Erythroblast (primary cell): ENCODE data around the gene OBSL1.

Source experiments
- GATA1 ChIP-seq: IDR thresholded peaks from 2 replicates; pipeline ENCODE4 v1.6.1; 2011; ENCODE audit warnings: low read depth, mild to moderate bottlenecking, control low read depth, low read length, moderate library complexity
- POLR2A ChIP-seq: IDR thresholded peaks from 2 replicates; pipeline ENCODE4 v1.6.1; 2011; ENCODE audit warnings: mild to moderate bottlenecking, low read length

DNA sequence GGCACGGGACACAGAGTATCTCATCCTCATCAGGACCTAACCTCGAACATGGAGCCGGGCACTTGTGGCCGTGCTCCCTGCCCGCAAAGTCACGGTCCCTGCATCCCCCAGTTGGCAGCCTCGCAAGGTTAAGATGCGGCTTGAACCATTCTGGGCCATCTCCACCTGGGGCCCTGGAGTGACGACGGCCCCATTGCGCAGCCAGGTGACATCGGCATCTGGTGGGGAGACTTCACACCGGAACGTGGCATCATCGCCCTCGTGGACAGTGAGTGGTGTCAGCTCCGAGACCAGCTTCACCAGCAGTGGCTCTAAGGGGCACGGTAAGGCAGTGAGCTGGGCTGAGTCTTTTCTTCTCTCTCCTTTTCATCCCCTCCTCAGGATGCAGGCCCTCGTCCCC lies 14.9 kb downstream of the OBSL1 start:
- TF ChIP-seq POLR2A: no peak
- TF ChIP-seq GATA1: no peak
